Measurements from ENCODE around the gene ADAMTS10. TPM values are rescaled to one million over a fixed set of nuclear protein-coding genes. Genes with fewer than 3 reads are reported as not detected.
A peak's percentile ranks its signal among the peaks of the same experiment; 100 is the strongest.
"Not testable (repeated sequence)": the region's sequence is repeated elsewhere in the genome, so short reads cannot be mapped to it uniquely, and the experiment has no call there.

The ADAMTS10 gene
- total RNA-seq, 1 experiment from 2014 or later: 10.2 TPM

GRCh38 chr19:8622886-8623285 is 12.4 kb upstream of the ADAMTS10 start:
- H3K27me3 ChIP-seq (ENCODE audit: insufficient read depth, low read length); H3K79me2 ChIP-seq (ENCODE audit: insufficient read depth, low read length); H3K4me3 ChIP-seq (replicated peaks in 1 of 2; ENCODE audit: low read depth in 1 of 2, low read length in 2 of 2); H3K27ac ChIP-seq (ENCODE audit: low read depth, low read length); H3K36me3 ChIP-seq (ENCODE audit: control insufficient read depth in 1 of 2, insufficient read depth in 2 of 2, low read length in 2 of 2); RAD21 ChIA-PET (ENCODE audit: low non-redundant PET in 1 of 2, low total read pairs in 2 of 2, uncharacterized antibody in 2 of 2, unreplicated experiment in 2 of 2); H3K9me2 ChIP-seq (ENCODE audit: insufficient read depth); BruUV-seq (replicated peaks); H2AFZ ChIP-seq (ENCODE audit: low read depth, low read length, poor library complexity, severe bottlenecking); H3K4me1 ChIP-seq (ENCODE audit: control insufficient read depth in 1 of 2, insufficient read depth in 2 of 2, low read length in 2 of 2); POLR2A ChIA-PET; H3K9me3 ChIP-seq (ENCODE audit: control insufficient read depth in 1 of 2, insufficient read depth in 1 of 2, low read depth in 1 of 2, low read length in 2 of 2); intact Hi-C loops (cut with micrococcal nuclease); H3K9ac ChIP-seq (ENCODE audit: low read length); H4K20me1 ChIP-seq (ENCODE audit: insufficient read depth); H3K4me2 ChIP-seq (ENCODE audit: low read length): not testable (repeated sequence)
- ATAC-seq (peak; percentile 76), DNase-seq (ENCODE audit: low read depth, low spot score) (peak; percentile 24)
- TF ChIP-seq CTCF (IDR thresholded peaks at IDR 0.05 in 2 of 3, conservative IDR thresholded peaks at IDR 0.05 in 1 of 3; ENCODE audit: borderline replicate concordance in 1 of 3, insufficient read depth in 1 of 3, low read depth in 2 of 3, low read length in 2 of 3) (peak; percentile 51 to 63 (median 56)), RAD21 (IDR thresholded peaks at IDR 0.05; ENCODE audit: low read depth) (peak; percentile 61)
- CTCF ChIA-PET: interaction anchor here (1.0 to 1.6 kb wide), 4 partner anchors 8 to 43 kb away, joined by 3 to 5 read pairs (median 4); no protein-coding TSS in a partner anchor

GRCh38 chr19:8618751-8619150 is 8.2 kb upstream of the ADAMTS10 start:
- Histone ChIP-seq H3K4me2 (ENCODE audit: low read length) (peak overlapping the region; percentile 66), H3K27ac (ENCODE audit: low read depth, low read length) (0 out of 2 replicates have a peak overlapping the region, but pooled peaks have one; percentile 40)
- CTCF ChIA-PET: no interaction called here
- TF ChIP-seq ZFX (IDR thresholded peaks at IDR 0.05) (no peak), CEBPB (IDR thresholded peaks at IDR 0.05; ENCODE audit: low read depth) (no peak), FOSL1 (IDR thresholded peaks at IDR 0.05; ENCODE audit: low read depth) (peak; percentile 74), MAX (IDR thresholded peaks at IDR 0.05) (peak; percentile 62), JUND (IDR thresholded peaks at IDR 0.05) (no peak; the same call in 1 of the 2 replicates), ATF3 (IDR thresholded peaks at IDR 0.05) (no peak), SP1 (IDR thresholded peaks at IDR 0.05; ENCODE audit: low read depth) (peak; percentile 54), EZH2 (IDR thresholded peaks at IDR 0.05) (no peak), SRF (IDR thresholded peaks at IDR 0.05; ENCODE audit: low read depth) (no peak), EGR1 (IDR thresholded peaks at IDR 0.05; ENCODE audit: low read depth) (no peak), ZBTB33 (IDR thresholded peaks at IDR 0.05; ENCODE audit: extremely low read depth, insufficient replicate concordance, low read length) (no peak), POLR2AphosphoS5 (IDR thresholded peaks at IDR 0.05; ENCODE audit: low read depth, low read length) (no peak), YY1 (IDR thresholded peaks at IDR 0.05; ENCODE audit: extremely low read depth, insufficient replicate concordance, low read depth, low read length) (no peak), CBX3 (IDR thresholded peaks at IDR 0.05; ENCODE audit: low read depth) (no peak)

More at GRCh38 chr19:8618751-8619150, 8.2 kb upstream of the ADAMTS10 start:
- no peaks in the 10 kb centered on the region for H3K9me2 ChIP-seq (ENCODE audit: insufficient read depth)
- H4K20me1 ChIP-seq (ENCODE audit: insufficient read depth): no peaks in the 10 kb centered on the region
- no peaks in the 10 kb centered on the region for H3K9me3 ChIP-seq (ENCODE audit: control insufficient read depth in 1 of 2, insufficient read depth in 1 of 2, low read depth in 1 of 2, low read length in 2 of 2)
- ATAC-seq (peak; percentile 67), DNase-seq (ENCODE audit: low read depth, low spot score) (peak; percentile 50)
- H2AFZ ChIP-seq (ENCODE audit: low read depth, low read length, poor library complexity, severe bottlenecking): peak overlapping the region; percentile 31
- peak overlapping the region in 1 of 2 experiments; percentile 30; a peak in 2 of 4 replicates for H3K4me3 ChIP-seq (replicated peaks in 1 of 2; ENCODE audit: low read depth in 1 of 2, low read length in 2 of 2)
- H3K27me3 ChIP-seq (ENCODE audit: insufficient read depth, low read length): no peaks in the 10 kb centered on the region
- BruUV-seq (replicated peaks): no TSS peak
- H3K36me3 ChIP-seq (ENCODE audit: control insufficient read depth in 1 of 2, insufficient read depth in 2 of 2, low read length in 2 of 2): no peaks in the 10 kb centered on the region
- POLR2A ChIA-PET: no interaction called here
- H3K79me2 ChIP-seq (ENCODE audit: insufficient read depth, low read length): no peaks in the 10 kb centered on the region
- RAD21 ChIA-PET (ENCODE audit: low non-redundant PET in 1 of 2, low total read pairs in 2 of 2, uncharacterized antibody in 2 of 2, unreplicated experiment in 2 of 2): no interaction called here
- H3K9ac ChIP-seq (ENCODE audit: low read length): no peak overlapping the region; the same call in 1 of the 2 replicates
- intact Hi-C loops (cut with micrococcal nuclease): no loop called here
- H3K4me1 ChIP-seq (ENCODE audit: control insufficient read depth in 1 of 2, insufficient read depth in 2 of 2, low read length in 2 of 2): peaks cover 3 to 19% of the 10 kb centered on the region in 2 experiments; a peak in 3 of 4 replicates
